ENCODE measurements around the gene GRIK4. TPM values are rescaled to one million over a fixed set of nuclear protein-coding genes. Genes with fewer than 3 reads are reported as not detected.

The GRIK4 gene
- total RNA-seq, 2 donors from 2014 or later, result 0.05 to 1.7 TPM

DNA sequence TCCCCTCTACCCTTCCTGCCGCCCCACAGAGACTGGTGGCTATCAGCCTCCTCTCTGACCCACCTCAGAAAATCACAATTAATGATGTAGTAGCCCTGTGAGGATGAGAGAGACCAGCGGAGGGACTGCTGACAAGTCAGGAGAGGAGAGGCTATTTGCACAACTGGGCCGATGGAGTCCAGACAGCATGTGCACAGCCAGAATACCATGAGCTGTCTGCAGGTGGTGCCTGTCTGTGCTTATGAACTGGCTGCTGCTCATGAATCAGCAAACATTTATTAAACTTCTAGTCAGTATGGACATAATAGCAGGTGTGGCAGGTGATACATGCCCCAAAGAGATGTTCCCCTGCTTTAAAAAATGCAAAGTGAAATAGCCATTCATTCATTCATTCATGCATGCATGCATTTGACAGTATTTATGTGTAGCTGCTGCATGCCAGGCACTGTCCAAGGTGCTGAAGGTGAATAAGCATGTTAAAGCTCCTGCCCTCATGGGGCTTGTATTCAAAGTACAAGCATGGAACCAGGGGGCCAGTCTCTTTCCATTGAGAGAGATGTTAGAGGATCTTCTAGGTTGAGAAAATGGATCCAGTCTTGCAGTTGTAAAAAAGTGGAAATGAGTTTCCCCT is 141.3 kb downstream of the GRIK4 start:
- no peaks in the 10 kb centered on the region for H3K9me3 ChIP-seq
- H3K27ac ChIP-seq, result no peak overlapping the region
- no peaks in the 10 kb centered on the region for H3K27me3 ChIP-seq (replicated peaks; ENCODE audit: insufficient read depth)
- DNase-seq (ENCODE audit: low spot score), result no peak
- no peaks in the 10 kb centered on the region for H3K4me1 ChIP-seq (replicated peaks)
- WGBS, result 77% methylated on average over 3 of the region's 3 CpGs
- H3K36me3 ChIP-seq, result no peaks in the 10 kb centered on the region
- intact Hi-C loops (cut with DNase I), result no loop called here
- no peak overlapping the region for H3K4me3 ChIP-seq
- TF ChIP-seq POLR2AphosphoS5 (IDR thresholded peaks at IDR 0.05) (no peak), POLR2A (IDR thresholded peaks at IDR 0.05) (no peak)
- TF ChIP-seq, protein P1, sequence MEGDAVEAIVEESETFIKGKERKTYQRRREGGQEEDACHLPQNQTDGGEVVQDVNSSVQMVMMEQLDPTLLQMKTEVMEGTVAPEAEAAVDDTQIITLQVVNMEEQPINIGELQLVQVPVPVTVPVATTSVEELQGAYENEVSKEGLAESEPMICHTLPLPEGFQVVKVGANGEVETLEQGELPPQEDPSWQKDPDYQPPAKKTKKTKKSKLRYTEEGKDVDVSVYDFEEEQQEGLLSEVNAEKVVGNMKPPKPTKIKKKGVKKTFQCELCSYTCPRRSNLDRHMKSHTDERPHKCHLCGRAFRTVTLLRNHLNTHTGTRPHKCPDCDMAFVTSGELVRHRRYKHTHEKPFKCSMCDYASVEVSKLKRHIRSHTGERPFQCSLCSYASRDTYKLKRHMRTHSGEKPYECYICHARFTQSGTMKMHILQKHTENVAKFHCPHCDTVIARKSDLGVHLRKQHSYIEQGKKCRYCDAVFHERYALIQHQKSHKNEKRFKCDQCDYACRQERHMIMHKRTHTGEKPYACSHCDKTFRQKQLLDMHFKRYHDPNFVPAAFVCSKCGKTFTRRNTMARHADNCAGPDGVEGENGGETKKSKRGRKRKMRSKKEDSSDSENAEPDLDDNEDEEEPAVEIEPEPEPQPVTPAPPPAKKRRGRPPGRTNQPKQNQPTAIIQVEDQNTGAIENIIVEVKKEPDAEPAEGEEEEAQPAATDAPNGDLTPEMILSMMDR (IDR thresholded peaks at IDR 0.05), result no peak

DNA sequence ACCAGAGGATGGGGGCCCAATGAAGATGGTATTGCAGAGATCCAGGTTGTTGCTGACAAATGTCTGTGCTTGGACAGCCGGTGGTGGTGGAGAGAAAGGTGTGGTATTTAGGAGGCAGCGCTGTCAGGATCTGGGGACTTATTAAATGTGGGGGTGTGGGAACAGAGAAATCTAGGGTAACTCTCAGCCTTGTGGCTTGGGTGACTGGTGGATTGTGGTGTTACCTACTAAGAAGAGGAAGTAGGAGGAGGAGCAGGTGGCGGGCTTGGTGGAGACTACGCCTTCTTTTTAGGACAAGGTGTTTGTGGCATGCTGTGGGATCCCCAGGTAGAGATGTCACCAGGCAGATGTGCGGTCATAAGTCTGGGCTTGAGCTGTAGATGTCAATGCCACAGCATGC is 144.0 kb downstream of the GRIK4 start:
- no peaks in the 10 kb centered on the region for H3K36me3 ChIP-seq
- no peak overlapping the region for H3K27ac ChIP-seq
- H3K27me3 ChIP-seq (replicated peaks; ENCODE audit: insufficient read depth), result no peaks in the 10 kb centered on the region
- 94% methylated on average over 5 of the region's 5 CpGs for WGBS
- TF ChIP-seq, protein P1 (IDR thresholded peaks at IDR 0.05), result no peak
- TF ChIP-seq POLR2A (IDR thresholded peaks at IDR 0.05) (no peak), POLR2AphosphoS5 (IDR thresholded peaks at IDR 0.05) (no peak)
- intact Hi-C loops (cut with DNase I), result no loop called here
- DNase-seq (ENCODE audit: low spot score), result no peak
- H3K4me3 ChIP-seq, result no peak overlapping the region
- H3K4me1 ChIP-seq (replicated peaks), result no peaks in the 10 kb centered on the region
- no peaks in the 10 kb centered on the region for H3K9me3 ChIP-seq

DNA sequence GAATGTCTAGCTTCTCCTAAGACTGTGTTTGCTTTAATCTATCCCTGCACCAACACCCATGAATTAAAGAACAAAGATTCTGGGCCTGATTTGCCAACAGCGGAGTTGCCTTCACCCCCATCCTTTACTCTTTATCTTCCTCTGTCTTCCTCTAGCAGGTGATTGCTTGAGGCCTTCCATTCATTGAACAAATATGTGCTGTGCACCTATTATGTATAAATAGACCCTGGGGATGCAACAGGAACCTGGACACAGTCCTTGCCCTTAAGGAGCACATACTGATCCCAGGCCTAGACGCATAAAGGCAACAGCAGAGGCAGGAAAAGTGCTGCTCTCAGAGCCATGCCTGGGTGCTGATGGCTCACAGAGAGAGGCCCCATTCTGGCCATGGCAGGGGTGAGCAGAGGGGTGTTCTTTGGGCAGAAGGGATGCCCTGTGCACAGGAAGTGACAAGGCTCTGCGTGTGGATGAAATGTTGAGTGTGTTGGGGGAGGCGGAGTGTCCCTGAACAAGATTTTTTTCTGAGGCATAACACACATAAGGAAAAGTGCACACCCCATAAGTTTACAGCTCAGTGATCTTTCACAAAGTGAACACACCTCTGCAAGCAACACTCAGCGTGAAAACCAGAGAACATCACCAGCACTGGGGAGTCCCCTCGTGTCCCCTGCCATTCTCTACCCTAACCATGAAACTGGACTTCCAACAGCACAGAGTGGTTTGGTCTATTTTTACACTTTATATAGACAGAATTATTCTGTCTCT is 145.9 kb downstream of the GRIK4 start:
- TF ChIP-seq POLR2A (IDR thresholded peaks at IDR 0.05), result no peak
- TF ChIP-seq POLR2AphosphoS5 (IDR thresholded peaks at IDR 0.05), result no peak
- TF ChIP-seq, protein P1 (IDR thresholded peaks at IDR 0.05), result no peak
- Histone ChIP-seq H3K27me3 (replicated peaks; ENCODE audit: insufficient read depth) (no peaks in the 10 kb centered on the region), H3K4me3 (no peak overlapping the region), H3K4me1 (replicated peaks) (no peaks in the 10 kb centered on the region), H3K9me3 (no peaks in the 10 kb centered on the region), H3K27ac (no peak overlapping the region), H3K36me3 (no peaks in the 10 kb centered on the region)
- intact Hi-C loops (cut with DNase I), result no loop called here
- no peak for DNase-seq (ENCODE audit: low spot score)
- 91% methylated on average over 6 of the region's 6 CpGs for WGBS

DNA sequence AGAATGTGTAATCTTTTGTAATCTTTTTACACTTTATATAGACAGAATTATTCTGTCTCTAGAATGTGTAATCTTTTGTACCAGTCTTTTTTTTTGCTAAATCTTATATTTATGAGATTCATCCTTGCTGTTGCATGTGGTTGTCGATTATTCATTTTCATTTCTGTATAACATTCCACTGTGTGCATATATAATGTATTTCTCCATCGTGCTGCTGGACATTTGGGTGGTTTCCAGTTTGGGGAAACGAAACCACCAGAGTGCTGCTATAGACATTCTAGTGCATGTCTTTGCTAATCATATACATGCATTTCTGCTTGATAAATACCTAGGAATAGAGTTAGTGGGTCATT is 146.5 kb downstream of the GRIK4 start:
- H3K27me3 ChIP-seq (replicated peaks; ENCODE audit: insufficient read depth), result no peaks in the 10 kb centered on the region
- 90% methylated on average over 3 of the region's 3 CpGs for WGBS
- no peak for DNase-seq (ENCODE audit: low spot score)
- no peak overlapping the region for H3K4me3 ChIP-seq
- no peak overlapping the region for H3K27ac ChIP-seq
- intact Hi-C loops (cut with DNase I), result no loop called here
- no peaks in the 10 kb centered on the region for H3K4me1 ChIP-seq (replicated peaks)
- H3K36me3 ChIP-seq, result no peaks in the 10 kb centered on the region
- TF ChIP-seq, protein P1 (IDR thresholded peaks at IDR 0.05), result no peak
- TF ChIP-seq POLR2A (IDR thresholded peaks at IDR 0.05), result no peak
- TF ChIP-seq POLR2AphosphoS5 (IDR thresholded peaks at IDR 0.05), result no peak
- H3K9me3 ChIP-seq, result no peaks in the 10 kb centered on the region

DNA sequence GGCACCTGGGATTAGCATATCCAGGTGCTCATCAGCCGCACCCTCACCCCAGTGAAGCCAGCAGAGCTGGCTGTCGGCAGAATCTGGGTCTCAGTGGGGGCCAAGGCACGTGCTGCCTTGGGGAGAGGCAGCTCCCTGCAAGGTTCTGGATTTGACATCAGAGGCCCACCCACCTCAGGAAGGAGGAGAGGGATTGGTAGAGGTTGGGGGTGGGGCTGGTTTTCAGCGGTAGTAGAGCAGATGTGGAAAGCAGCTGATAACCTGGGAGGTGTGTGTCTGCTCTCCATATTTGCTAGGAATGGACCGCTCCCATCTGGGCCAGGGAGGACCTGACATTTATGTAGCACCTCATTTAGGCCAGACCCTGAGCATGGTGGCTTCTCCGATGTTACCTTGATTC is 147.5 kb downstream of the GRIK4 start:
- Histone ChIP-seq H3K9me3 (no peaks in the 10 kb centered on the region), H3K36me3 (no peaks in the 10 kb centered on the region), H3K4me1 (replicated peaks) (no peaks in the 10 kb centered on the region), H3K27me3 (replicated peaks; ENCODE audit: insufficient read depth) (no peaks in the 10 kb centered on the region), H3K4me3 (no peak overlapping the region), H3K27ac (no peak overlapping the region)
- 84% methylated on average over 6 of the region's 6 CpGs for WGBS
- intact Hi-C loops (cut with DNase I), result no loop called here
- DNase-seq (ENCODE audit: low spot score), result no peak
- TF ChIP-seq POLR2A (IDR thresholded peaks at IDR 0.05) (no peak), POLR2AphosphoS5 (IDR thresholded peaks at IDR 0.05) (no peak)
- TF ChIP-seq, protein P1 (IDR thresholded peaks at IDR 0.05), result no peak
